Tibial artery (tissue), 4 donors: Measurements from ENCODE around the gene CARD9.

ENCODE experiments used
- DNase-seq, 2 donors: peaks; one replicate each; pipeline ENCODE4 v3.0.0-alpha.2; 2019
- H3K27ac ChIP-seq, 2 donors: fragments of 200-600 bp; sonication (generic) in 1 of 2; 1 replicate in 1 of 2; 2 replicates in 1 of 2; pipeline ENCODE4 v1.5.1; 2018 to 2019; ENCODE audit warnings: mild to moderate bottlenecking in 1 of 2
- H3K27me3 ChIP-seq, 2 donors: fragments of 200-600 bp; sonication (generic) in 1 of 2; one replicate each; pipeline versions ENCODE4 v1.5.1 to v1.6.0; 2016 to 2019
- H3K36me3 ChIP-seq, 3 donors: fragments of 200-600 bp; sonication (generic) in 2 of 3; one replicate each; pipeline ENCODE4 v1.5.1; 2016 to 2019; ENCODE audit warnings: mild to moderate bottlenecking in 2 of 3
- H3K4me1 ChIP-seq, 4 donors: fragments of 200-600 bp; sonication (generic) in 2 of 4; 1 replicate in 3 of 4; 2 replicates in 1 of 4; pipeline ENCODE4 v1.5.1; 2016 to 2019
- H3K4me3 ChIP-seq, 2 donors: fragments of 200-600 bp; sonication (generic) in 1 of 2; 1 replicate in 1 of 2; 2 replicates in 1 of 2; pipeline ENCODE4 v1.5.1; 2018 to 2019; ENCODE audit warnings: mild to moderate bottlenecking in 2 of 2
- H3K9me3 ChIP-seq, 3 donors: fragments of 200-600 bp; sonication (generic) in 1 of 3; one replicate each; pipeline ENCODE4 v1.5.1; 2016 to 2019
- intact Hi-C: fragments of 100-400 bp; cut with DNase I; formaldehyde crosslinking; loops from one replicate; pipeline ENCODE4 v1.15.0; 2023; ENCODE audit warnings: low total_unique reads
- TF ChIP-seq, protein P1 (sequence below), 2 experiments: fragments of 200-600 bp in 1 of 2; fragments of 450-650 bp in 1 of 2; IDR thresholded peaks; one replicate each; pipeline ENCODE4 v1.5.1; 2017 to 2019; ENCODE audit warnings: antibody characterized with exemption in 2 of 2, mild to moderate bottlenecking in 1 of 2, moderate library complexity in 1 of 2

CARD9 gene

DNA sequence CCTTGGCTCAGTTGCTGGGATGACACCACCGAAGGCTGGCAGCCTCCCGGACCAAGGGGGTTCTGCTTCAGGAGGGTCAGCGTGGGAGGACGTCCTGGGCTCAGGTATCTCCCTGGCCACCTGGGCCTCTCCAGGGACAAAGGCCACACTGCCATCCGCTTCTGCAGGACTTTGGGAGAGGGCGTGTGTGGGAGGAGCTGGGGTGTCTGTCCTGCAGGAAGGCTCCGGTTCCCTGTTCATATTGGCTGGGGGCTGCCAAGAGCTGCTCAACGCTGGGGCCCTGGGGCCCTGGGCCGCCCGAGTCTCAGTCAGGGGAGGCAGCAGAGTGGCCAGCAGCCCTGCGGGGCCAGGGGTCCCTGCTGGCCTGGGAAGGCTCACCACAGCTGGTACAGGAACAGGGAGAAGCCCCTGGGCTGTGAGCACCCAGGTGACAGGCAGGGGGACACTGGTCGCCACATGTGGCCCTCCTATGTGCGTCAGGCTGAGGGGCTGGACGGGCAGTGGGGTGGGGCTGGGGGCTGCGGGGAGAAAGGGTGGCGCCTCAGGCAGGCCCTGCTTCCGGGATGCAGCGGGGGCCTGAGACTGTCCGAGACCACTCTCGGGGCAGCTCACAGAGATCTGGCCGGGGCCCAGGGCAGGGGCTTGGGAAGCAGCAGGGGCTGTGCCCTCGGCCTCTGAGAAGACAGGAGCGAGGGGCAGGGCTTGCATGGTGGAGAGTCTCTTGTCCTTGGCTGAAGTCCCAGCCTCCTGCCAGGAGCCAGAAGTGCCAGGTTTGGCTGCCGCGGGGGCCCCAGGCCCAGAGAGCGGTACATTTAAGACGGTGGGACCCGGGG, 4.9 kb upstream of the CARD9 start:
- Histone ChIP-seq H3K27me3 (no peaks in the 10 kb centered on the region), H3K4me1 (peaks cover 0 to 8% (median 0%) of the 10 kb centered on the region in 4 donors), H3K4me3 (no peak overlapping the region), H3K27ac (no peak overlapping the region), H3K9me3 (no peaks in the 10 kb centered on the region), H3K36me3 (peaks cover 12 to 66% (median 50%) of the 10 kb centered on the region in 3 donors)
- TF ChIP-seq, protein P1, sequence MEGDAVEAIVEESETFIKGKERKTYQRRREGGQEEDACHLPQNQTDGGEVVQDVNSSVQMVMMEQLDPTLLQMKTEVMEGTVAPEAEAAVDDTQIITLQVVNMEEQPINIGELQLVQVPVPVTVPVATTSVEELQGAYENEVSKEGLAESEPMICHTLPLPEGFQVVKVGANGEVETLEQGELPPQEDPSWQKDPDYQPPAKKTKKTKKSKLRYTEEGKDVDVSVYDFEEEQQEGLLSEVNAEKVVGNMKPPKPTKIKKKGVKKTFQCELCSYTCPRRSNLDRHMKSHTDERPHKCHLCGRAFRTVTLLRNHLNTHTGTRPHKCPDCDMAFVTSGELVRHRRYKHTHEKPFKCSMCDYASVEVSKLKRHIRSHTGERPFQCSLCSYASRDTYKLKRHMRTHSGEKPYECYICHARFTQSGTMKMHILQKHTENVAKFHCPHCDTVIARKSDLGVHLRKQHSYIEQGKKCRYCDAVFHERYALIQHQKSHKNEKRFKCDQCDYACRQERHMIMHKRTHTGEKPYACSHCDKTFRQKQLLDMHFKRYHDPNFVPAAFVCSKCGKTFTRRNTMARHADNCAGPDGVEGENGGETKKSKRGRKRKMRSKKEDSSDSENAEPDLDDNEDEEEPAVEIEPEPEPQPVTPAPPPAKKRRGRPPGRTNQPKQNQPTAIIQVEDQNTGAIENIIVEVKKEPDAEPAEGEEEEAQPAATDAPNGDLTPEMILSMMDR (IDR thresholded peaks at IDR 0.05) = no peak
- intact Hi-C loops = no loop called here
- no peak for DNase-seq

DNA sequence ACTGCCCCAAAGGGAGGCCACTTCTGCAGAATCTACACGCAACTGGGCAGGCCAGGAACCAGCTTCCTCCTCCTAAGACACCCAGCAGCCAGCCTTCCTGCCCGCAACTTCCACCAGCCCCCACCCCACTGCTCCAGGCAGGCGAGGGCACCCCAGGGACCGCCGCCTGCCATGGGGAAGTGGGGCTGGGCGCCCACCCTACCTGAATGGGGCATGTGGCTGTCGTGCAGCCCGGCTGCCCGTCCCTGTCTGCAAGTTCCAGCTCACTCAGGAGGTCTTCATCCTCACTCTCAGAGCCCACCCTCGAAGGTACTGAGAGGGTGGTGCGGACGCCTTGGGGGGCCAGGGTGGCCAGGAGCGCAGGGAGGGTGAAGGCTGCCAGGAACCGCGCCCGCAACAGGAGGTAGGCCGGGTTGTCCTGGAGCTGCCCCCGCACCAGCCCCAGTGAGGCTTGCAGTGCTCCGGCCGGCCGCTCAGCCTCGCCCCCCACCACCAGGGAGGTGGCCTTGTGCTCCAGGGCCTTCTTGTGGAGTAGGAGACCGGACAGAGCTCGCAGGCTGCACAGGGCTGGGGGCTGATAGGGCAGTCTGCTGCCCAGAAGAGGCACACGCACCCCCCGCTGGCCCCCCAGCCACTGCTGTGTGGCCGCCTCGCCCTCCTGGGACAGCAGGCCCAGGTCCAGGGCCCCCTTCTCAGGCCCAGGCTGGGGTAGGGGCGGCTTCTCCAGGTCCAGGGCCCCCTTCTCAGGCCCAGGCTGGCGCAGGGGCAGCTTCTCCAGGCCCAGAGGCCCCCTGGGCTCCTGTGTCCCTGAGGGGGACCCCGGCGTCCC, 4.1 kb upstream of the CARD9 start:
- no peak for DNase-seq
- TF ChIP-seq, protein P1 (IDR thresholded peaks at IDR 0.05) = no peak
- H3K27ac ChIP-seq = no peak overlapping the region
- H3K9me3 ChIP-seq = no peaks in the 10 kb centered on the region
- H3K4me1 ChIP-seq = peaks cover 0 to 16% (median 0%) of the 10 kb centered on the region in 4 donors
- no peak overlapping the region for H3K4me3 ChIP-seq
- H3K36me3 ChIP-seq = peaks cover 4 to 58% (median 42%) of the 10 kb centered on the region in 3 donors
- no peaks in the 10 kb centered on the region for H3K27me3 ChIP-seq
- intact Hi-C loops = no loop called here

DNA sequence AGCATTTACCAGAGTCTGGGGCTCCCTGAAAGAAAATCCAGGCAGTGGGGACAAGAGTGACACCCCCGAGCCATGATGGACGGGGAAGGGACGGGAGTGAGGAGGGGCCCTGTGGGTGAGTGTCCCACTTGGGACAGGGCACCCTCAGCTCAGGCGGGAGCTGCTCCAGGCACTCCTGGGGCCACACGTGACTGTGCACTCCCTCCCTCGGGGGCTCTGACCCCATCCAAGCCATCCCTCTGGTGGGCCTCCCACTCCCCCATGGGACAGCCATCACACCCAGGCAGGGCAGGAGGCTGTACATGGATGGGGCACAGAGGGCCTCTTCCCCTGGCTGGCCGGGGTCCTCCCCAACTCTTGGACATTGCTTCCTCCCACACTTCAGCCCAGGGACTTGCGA, 3.0 kb upstream of the CARD9 start:
- intact Hi-C loops = no loop called here
- Histone ChIP-seq H3K36me3 (peaks cover 4 to 47% (median 31%) of the 10 kb centered on the region in 3 donors), H3K9me3 (no peaks in the 10 kb centered on the region), H3K27me3 (no peaks in the 10 kb centered on the region), H3K4me1 (peaks cover 0 to 23% (median 0%) of the 10 kb centered on the region in 4 donors), H3K27ac (no peak overlapping the region), H3K4me3 (no peak overlapping the region)
- no peak for DNase-seq
- TF ChIP-seq, protein P1 (IDR thresholded peaks at IDR 0.05) = no peak

DNA sequence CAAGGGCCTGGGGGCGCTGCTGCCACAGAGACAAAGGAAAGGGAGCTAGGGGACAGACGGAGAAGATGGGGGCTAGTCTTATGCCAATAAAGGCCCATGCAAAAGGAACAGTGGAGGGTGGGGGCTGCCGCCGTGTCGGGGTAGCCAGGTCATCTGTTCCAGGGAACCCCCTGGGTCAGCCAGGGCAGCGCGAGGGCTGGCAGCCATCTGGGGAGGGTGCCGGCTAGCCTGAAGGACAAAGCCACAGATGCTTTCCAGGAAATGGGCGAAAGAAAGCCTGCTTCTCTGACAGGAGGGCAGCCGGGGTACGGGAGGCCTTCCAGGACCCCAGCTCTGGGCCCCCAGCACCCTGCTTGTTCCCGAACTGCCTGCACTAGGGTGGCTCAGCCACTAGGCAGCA, 1.6 kb upstream of the CARD9 start:
- no peak overlapping the region for H3K4me3 ChIP-seq
- TF ChIP-seq, protein P1 (IDR thresholded peaks at IDR 0.05) = no peak
- H3K4me1 ChIP-seq = peaks cover 0 to 23% (median 0%) of the 10 kb centered on the region in 4 donors
- H3K27ac ChIP-seq = no peak overlapping the region
- peaks cover 0 to 37% (median 20%) of the 10 kb centered on the region in 3 donors for H3K36me3 ChIP-seq
- intact Hi-C loops = no loop called here
- DNase-seq = no peak
- H3K9me3 ChIP-seq = no peaks in the 10 kb centered on the region
- H3K27me3 ChIP-seq = no peaks in the 10 kb centered on the region

DNA sequence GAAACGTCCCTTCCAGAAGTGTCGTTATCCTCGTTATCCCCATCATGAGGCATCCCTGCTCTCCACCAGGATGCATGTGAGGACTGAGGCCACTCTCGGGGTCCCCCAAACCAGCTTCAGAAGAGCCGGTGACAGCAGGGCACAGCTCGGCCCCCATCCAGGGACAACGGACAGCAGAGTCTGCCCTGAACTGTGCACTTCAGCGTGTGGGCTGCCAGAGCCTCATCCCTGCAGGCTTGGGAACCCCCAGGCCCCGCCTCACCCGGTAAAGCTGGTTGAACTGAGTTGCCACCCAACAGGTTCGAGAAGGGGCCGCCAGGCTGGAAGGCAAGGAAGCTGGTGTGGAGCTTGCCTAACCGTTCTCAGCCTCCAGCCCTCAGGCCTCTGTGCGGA, 710 bp upstream of the CARD9 start:
- no peak for DNase-seq
- H3K4me1 ChIP-seq = peaks cover 0 to 23% (median 0%) of the 10 kb centered on the region in 4 donors
- H3K4me3 ChIP-seq = no peak overlapping the region
- no peaks in the 10 kb centered on the region for H3K9me3 ChIP-seq
- H3K36me3 ChIP-seq = peaks cover 0 to 28% (median 11%) of the 10 kb centered on the region in 3 donors
- no peaks in the 10 kb centered on the region for H3K27me3 ChIP-seq
- TF ChIP-seq, protein P1 (IDR thresholded peaks at IDR 0.05) = no peak
- H3K27ac ChIP-seq = no peak overlapping the region
- intact Hi-C loops = no loop called here
